PC-9 (cell line): ENCODE measurements around the gene SND1. TPM values are rescaled to one million over a fixed set of nuclear protein-coding genes. Genes with fewer than 3 reads are reported as not detected.

Source experiments
- BruUV-seq: library from RNA; stranded (reverse); fragments of 400-500 nt; replicated peaks from 2 replicates; lab custom pipeline; 2021; lab: Mats Ljungman, UMichigan
- CTCF ChIA-PET: fragments of 300-600 bp; sonication (Branson Sonifier 250); formaldehyde crosslinking; loops from one replicate; lab custom pipeline; 2022; ENCODE audit warnings: antibody characterized with exemption; lab: Charles Lee
- POLR2A ChIA-PET: fragments of 300-600 bp; sonication (Branson Sonifier 250); formaldehyde crosslinking; loops from one replicate; lab custom pipeline; 2022; ENCODE audit warnings: antibody characterized with exemption; ENCODE audit not compliant: unreplicated experiment; lab: Charles Lee
- DNase-seq, 2 experiments: peaks; one replicate each; pipeline versions ENCODE4 v3.0.0 to v3.0.0-alpha.2; 2015 to 2022; ENCODE audit warnings: mixed read lengths in 1 of 2
- H2AFZ ChIP-seq: fragments of 200-600 bp; sonication (generic); 2 replicates; pipeline ENCODE4 v1.8.1; 2017; ENCODE audit warnings: antibody characterized with exemption
- H3F3A ChIP-seq: fragments of 200-600 bp; sonication (generic); 2 replicates; pipeline ENCODE4 v1.8.1; 2017; ENCODE audit warnings: antibody characterized with exemption, mild to moderate bottlenecking, low read depth; ENCODE audit not compliant: insufficient read depth
- H3K27ac ChIP-seq: fragments of 200-600 bp; sonication (generic); 2 replicates; pipeline ENCODE4 v1.6.1; 2016; ENCODE audit warnings: mixed run types
- H3K27me3 ChIP-seq: fragments of 200-600 bp; sonication (generic); 2 replicates; pipeline ENCODE4 v1.6.1; 2016; ENCODE audit warnings: low read depth, mixed run types; ENCODE audit not compliant: insufficient read depth
- H3K36me3 ChIP-seq: fragments of 200-600 bp; sonication (generic); 2 replicates; pipeline ENCODE4 v1.6.1; 2016; ENCODE audit warnings: low read depth, mixed run types
- H3K4me1 ChIP-seq: fragments of 200-600 bp; sonication (generic); replicated peaks from 2 replicates; pipeline ENCODE4 v1.6.1; 2016; ENCODE audit warnings: mixed run types; ENCODE audit not compliant: insufficient read depth
- H3K4me2 ChIP-seq: fragments of 200-600 bp; sonication (generic); 2 replicates; pipeline ENCODE4 v1.6.1; 2017; ENCODE audit warnings: mixed run types
- H3K4me3 ChIP-seq: fragments of 200-600 bp; sonication (generic); 2 replicates; pipeline ENCODE4 v1.6.1; 2016; ENCODE audit warnings: mixed run types
- H3K79me2 ChIP-seq: fragments of 200-600 bp; sonication (generic); 2 replicates; pipeline ENCODE4 v1.6.1; 2017; ENCODE audit warnings: low read depth, mixed run types
- H3K9me2 ChIP-seq: fragments of 200-600 bp; sonication (generic); 2 replicates; pipeline ENCODE4 v1.8.1; 2017; ENCODE audit warnings: mild to moderate bottlenecking; ENCODE audit not compliant: insufficient read depth
- H3K9me3 ChIP-seq: fragments of 200-600 bp; sonication (generic); 2 replicates; pipeline ENCODE4 v1.8.1; 2016; ENCODE audit warnings: low read depth; ENCODE audit not compliant: insufficient read depth
- H4K20me1 ChIP-seq: fragments of 200-600 bp; sonication (generic); 2 replicates; pipeline ENCODE4 v1.8.1; 2017; ENCODE audit not compliant: insufficient read depth
- EZH2 ChIP-seq: fragments of 200-600 bp; sonication (generic); IDR thresholded peaks from 2 replicates; pipeline ENCODE4 v1.8.0; 2017; ENCODE audit warnings: antibody characterized with exemption, low read depth
- intact Hi-C: fragments of 100-400 bp; cut with micrococcal nuclease; formaldehyde crosslinking; loops from one replicate; pipeline ENCODE4 v1.10.0; 2022; ENCODE audit not compliant: unreplicated experiment
- total RNA-seq: library from RNA; stranded (reverse); gene quantifications from 2 replicates; pipeline ENCODE4 v1.2.3, GENCODE V29; 2021
- TF ChIP-seq, protein P1 (sequence below): fragments of 200-600 bp; sonication (generic); conservative IDR thresholded peaks from 2 replicates; pipeline ENCODE4 v1.6.1; 2017; ENCODE audit warnings: mixed run types, antibody characterized with exemption, mild to moderate bottlenecking, moderate library complexity

Gene SND1
- total RNA-seq, 1 experiment from 2014 or later, result 273 TPM

DNA sequence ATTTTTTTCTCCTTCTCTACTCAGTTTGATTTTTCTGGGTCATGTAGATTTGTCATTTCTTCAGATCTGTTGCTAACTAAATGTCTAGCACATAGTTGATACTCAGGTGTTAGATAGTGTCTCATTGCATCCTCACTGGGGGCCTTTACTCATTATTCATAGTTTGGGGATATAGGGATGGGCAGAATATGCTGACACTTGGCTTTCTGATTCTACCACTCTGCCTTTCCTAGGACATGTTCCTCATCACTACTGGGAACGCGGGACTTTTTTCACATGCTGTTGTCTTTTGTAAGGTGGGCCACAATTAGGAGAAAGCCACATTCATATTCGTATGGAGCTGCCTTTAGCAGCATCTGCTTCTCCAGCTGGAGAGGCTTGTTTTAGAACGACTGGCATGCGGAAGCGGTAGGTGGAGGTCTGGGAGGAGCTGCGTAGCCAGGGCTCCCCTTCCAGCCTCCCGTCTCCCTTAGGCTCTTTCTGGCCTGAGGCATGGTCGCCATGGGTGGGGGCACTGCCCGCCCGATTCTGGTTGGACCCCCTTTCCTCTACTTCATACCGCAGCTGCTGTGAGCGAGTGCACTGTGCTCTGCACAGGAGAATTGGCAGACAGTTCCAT, 78.8 kb downstream of the SND1 start:
- intact Hi-C loops, result no loop called here
- no peaks in the 10 kb centered on the region; the same call in 1 of the 2 replicates for H3K79me2 ChIP-seq
- BruUV-seq, result no TSS peak
- TF ChIP-seq, protein P1, sequence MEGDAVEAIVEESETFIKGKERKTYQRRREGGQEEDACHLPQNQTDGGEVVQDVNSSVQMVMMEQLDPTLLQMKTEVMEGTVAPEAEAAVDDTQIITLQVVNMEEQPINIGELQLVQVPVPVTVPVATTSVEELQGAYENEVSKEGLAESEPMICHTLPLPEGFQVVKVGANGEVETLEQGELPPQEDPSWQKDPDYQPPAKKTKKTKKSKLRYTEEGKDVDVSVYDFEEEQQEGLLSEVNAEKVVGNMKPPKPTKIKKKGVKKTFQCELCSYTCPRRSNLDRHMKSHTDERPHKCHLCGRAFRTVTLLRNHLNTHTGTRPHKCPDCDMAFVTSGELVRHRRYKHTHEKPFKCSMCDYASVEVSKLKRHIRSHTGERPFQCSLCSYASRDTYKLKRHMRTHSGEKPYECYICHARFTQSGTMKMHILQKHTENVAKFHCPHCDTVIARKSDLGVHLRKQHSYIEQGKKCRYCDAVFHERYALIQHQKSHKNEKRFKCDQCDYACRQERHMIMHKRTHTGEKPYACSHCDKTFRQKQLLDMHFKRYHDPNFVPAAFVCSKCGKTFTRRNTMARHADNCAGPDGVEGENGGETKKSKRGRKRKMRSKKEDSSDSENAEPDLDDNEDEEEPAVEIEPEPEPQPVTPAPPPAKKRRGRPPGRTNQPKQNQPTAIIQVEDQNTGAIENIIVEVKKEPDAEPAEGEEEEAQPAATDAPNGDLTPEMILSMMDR, result no peak
- no peak for TF ChIP-seq EZH2
- H3K27me3 ChIP-seq, result no peaks in the 10 kb centered on the region
- no peaks in the 10 kb centered on the region for H3K9me2 ChIP-seq
- H3F3A ChIP-seq, result no peaks in the 10 kb centered on the region
- no peak for DNase-seq
- H2AFZ ChIP-seq, result no peak overlapping the region
- ChIA-PET CTCF (no interaction called here), POLR2A (interaction anchor here (0.6 kb wide), 2 partner anchors 58 to 331 kb away, joined by 3 to 5 read pairs; no protein-coding TSS in a partner anchor)
- H3K4me1 ChIP-seq, result no peaks in the 10 kb centered on the region
- no peak overlapping the region for H3K4me2 ChIP-seq
- H3K36me3 ChIP-seq, result peaks cover 23% of the 10 kb centered on the region; the same call in 1 of the 2 replicates
- peaks cover 43% of the 10 kb centered on the region for H4K20me1 ChIP-seq
- H3K27ac ChIP-seq, result no peak overlapping the region
- H3K4me3 ChIP-seq, result no peak overlapping the region
- H3K9me3 ChIP-seq, result no peaks in the 10 kb centered on the region

DNA sequence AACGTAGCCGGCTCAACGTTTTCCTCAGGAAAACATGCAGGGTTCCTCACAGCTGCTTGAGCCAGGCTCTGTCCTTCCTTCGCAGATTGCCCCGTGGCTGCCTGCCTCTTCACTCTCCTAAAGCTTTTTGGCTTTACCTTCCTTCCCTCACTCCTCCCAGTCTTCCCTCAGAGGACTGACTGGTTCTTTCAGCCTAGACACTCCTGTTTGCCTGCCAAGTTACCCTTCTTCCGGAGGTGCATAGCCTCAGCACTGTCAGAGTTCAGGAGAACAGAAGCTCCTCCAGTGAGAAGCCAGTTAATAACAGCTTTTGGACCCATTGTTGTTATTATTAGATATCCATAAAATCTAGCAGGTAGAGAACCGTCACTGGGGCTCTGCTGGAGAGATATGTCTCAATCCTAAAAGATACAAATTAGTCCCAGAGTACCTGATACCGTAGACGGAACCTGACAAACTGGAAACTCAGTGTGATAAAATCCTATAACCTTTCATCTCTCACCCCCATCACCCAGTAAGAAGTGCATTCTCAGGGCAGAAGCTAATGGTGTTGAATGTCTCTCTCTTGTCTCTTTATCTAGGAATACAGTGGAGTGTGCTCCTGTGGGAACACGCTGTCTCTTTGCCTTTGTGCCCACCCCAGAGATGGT, 79.6 kb downstream of the SND1 start:
- no peak for DNase-seq
- Histone ChIP-seq H3K27me3 (no peaks in the 10 kb centered on the region), H3K36me3 (peaks cover 24% of the 10 kb centered on the region; the same call in 1 of the 2 replicates), H2AFZ (no peak overlapping the region), H4K20me1 (peaks cover 43% of the 10 kb centered on the region), H3K9me2 (no peaks in the 10 kb centered on the region), H3K4me1 (no peaks in the 10 kb centered on the region), H3K4me3 (no peak overlapping the region), H3F3A (no peaks in the 10 kb centered on the region), H3K79me2 (no peaks in the 10 kb centered on the region; the same call in 1 of the 2 replicates), H3K9me3 (no peaks in the 10 kb centered on the region), H3K4me2 (no peak overlapping the region), H3K27ac (no peak overlapping the region)
- POLR2A ChIA-PET, result interaction anchor here (0.6 kb wide), 2 partner anchors 58 to 330 kb away, joined by 3 to 5 read pairs; no protein-coding TSS in a partner anchor
- no TSS peak for BruUV-seq
- intact Hi-C loops, result no loop called here
- TF ChIP-seq EZH2, result no peak
- TF ChIP-seq, protein P1, result no peak
- CTCF ChIA-PET, result no interaction called here

DNA sequence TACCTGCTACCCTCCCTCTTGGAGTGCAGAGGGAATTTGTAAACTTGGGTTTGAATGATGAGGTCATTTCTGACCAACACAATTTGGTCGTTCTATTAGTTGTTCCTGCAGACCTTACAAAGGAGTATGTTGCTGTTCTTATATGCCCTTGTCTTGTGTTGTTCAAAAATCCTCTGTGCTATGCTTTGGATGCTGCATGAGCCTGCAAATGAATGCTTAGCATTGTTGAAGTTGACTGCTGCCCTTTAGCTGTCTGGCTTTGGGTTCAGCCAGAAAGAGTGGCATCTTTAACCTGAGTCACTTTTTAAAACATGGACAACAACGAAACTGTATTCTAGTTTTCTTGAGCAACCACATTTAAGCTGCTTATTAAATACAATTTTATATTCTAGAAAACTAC, 80.3 kb downstream of the SND1 start:
- no peaks in the 10 kb centered on the region for H3K9me2 ChIP-seq
- ChIA-PET CTCF (no interaction called here), POLR2A (no interaction called here)
- no peak for TF ChIP-seq EZH2
- TF ChIP-seq, protein P1, result no peak
- H3F3A ChIP-seq, result no peaks in the 10 kb centered on the region
- no peaks in the 10 kb centered on the region for H3K4me1 ChIP-seq
- no peaks in the 10 kb centered on the region for H3K27me3 ChIP-seq
- DNase-seq, result no peak
- no peak overlapping the region for H3K4me2 ChIP-seq
- H2AFZ ChIP-seq, result no peak overlapping the region
- H4K20me1 ChIP-seq, result peaks cover 45% of the 10 kb centered on the region
- peaks cover 4% of the 10 kb centered on the region; the same call in 1 of the 2 replicates for H3K79me2 ChIP-seq
- H3K4me3 ChIP-seq, result no peak overlapping the region
- intact Hi-C loops, result no loop called here
- BruUV-seq, result no TSS peak
- H3K36me3 ChIP-seq, result peaks cover 23% of the 10 kb centered on the region; the same call in 1 of the 2 replicates
- no peak overlapping the region for H3K27ac ChIP-seq
- no peaks in the 10 kb centered on the region for H3K9me3 ChIP-seq
